ENCODE measurements around the gene ATP5ME.

DNA sequence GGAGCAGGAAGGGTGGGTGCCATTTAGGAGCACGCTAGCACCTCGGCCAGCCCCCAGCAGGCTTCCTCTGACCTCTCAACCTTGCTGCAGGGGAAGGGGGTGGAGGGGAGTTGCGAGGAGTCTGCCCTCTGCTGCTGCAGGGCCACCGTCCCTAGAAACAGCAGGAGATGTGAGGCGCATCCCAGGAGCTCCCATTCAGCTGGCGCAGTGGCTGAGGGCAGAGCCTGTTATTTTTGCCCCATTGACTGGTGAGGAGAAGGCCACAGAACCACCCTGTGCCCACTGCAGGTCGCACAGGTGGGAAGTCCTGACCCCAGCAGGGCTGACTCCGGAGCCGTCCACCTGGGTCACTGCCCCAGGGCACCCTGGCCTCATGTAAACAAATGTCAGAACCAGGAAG, 40.7 kb downstream of the ATP5ME start:
- TF ChIP-seq POLR2A (IDR thresholded peaks at IDR 0.05): no peak
- no peak for TF ChIP-seq CTCF (IDR thresholded peaks at IDR 0.05)

Measured in right lobe of liver (tissue), 4 donors.